HTERT RPE-1 (cell line): ENCODE data around the gene XRCC6.
"Not testable (repeated sequence)": the region's sequence is repeated elsewhere in the genome, so short reads cannot be mapped to it uniquely, and the experiment has no call there.

Experiments used
- in situ Hi-C: fragments of 300-500 bp; cut with MboI; formaldehyde crosslinking; loops from 4 replicates; pipeline ENCODE4 v1.14.3; 2020; ENCODE audit warnings: low sequenced_read_pairs

Gene XRCC6

DNA sequence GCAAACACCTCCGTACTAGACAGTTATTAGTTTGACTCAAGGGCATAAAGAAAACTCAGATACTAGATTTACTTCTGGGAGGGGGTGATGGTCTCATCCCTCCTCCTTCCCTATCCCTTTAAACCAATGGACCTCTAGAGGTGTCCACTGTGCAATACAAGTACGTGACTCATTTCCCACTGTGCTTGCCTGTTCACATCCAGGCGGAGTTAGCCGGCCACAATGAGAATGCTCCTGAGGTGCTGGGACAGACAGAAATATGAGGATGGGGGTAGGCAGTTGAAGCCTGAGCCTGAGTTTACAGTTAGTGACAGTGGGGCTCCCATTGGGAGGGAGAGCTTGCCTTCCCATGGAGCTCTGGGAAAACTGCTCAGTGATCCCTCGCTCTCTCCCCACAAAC lies 23.0 kb upstream of the XRCC6 start:
- in situ Hi-C loops, result no loop called here

GRCh38 chr22:41598891-41599635 lies 22.0 kb upstream of the XRCC6 start:
- in situ Hi-C loops, result no loop called here

DNA sequence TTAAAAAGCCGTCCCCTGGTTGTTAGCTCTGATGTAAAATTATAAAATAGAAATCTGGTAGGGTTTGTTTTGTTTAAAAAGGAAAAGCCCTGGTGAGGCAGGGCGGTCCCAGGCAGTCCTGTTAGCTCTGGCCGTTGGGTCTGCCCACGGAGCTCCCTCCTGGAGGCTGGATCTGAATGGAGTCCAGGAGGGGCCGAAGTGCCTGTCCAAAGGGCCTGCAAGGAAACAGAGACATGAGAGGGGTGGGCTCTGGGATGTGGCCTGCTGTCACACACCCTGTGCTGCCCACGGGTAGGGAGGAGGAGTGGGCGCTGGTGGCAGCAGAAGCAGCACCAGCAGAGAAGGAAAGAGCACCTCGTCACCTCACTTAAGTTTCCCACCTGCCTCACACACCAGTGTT lies 20.1 kb upstream of the XRCC6 start:
- in situ Hi-C loops, result no loop called here

DNA sequence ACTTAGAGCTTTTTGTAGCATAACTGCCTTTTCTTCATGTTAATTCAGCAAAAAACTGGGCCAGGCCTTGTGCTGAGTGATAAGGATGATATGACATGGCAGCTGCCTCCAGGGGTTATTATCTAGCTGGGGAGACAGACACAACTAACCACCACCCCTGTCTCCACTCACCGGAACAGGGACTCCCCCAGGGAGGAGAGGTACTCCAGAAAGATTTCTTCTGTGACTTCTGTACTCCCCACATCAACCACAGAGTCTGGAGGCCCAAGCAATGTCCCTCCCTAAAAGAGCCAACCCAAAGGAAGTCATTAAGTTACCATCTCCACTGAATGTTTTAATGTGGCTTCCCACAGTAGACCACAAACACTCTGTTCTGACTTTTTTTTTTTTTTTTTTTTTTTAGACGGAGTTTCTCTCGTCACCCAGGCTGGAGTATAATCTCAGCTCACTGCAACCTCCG lies 17.2 kb upstream of the XRCC6 start:
- in situ Hi-C loops, result no loop called here

DNA sequence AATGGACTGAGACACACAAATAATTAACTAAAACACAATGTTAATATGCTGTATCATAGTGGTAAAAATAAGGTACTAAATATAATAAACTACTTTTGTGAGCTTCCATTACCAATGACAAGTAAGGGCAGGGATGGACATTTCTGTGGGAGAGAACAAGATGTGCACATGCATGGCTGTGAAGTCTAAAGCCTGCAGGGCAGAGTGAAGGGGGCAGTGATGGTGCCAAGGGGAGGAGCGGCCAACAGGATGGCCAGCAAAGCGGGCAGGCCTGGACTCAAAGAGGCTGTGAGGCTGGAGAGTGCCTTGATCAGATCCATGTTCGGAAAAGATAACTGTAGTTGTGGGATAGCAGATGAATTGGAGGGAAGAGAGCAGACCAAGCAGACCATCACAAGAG lies 12.7 kb upstream of the XRCC6 start:
- in situ Hi-C loops, result no loop called here

DNA sequence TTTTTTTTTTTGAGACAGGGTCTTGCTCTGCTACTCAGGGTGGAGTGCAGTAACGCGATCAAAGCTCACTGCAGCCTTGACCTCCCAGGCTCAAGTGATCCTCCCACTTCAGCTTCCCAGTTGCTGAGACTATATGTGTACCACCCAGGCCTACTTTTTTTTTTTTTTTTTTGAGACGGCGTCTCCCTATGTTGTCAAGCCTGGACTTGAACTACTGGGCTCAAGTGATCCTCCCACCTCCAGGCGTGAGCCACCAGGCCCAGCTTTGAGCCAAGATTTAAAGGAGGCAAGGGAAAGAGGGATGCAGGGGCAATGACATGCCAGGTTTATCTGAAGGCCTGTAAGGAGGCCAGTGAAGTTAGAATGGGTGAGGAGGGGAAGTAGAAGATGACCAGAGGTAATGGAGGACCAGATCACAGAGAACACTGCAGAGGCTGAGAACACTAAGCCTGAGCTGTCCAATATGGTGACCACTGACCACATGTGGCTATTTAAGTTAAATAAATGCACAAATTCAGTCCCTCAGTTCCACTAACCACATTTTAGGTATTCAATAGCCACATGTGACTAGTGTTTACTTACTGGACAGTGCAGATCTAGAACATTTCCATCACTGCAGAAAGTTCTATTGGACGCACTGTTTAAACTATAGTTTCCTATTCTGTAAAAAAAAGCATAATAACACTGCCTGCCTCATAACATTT lies 8.3 kb upstream of the XRCC6 start:
- in situ Hi-C loops, result no loop called here

DNA sequence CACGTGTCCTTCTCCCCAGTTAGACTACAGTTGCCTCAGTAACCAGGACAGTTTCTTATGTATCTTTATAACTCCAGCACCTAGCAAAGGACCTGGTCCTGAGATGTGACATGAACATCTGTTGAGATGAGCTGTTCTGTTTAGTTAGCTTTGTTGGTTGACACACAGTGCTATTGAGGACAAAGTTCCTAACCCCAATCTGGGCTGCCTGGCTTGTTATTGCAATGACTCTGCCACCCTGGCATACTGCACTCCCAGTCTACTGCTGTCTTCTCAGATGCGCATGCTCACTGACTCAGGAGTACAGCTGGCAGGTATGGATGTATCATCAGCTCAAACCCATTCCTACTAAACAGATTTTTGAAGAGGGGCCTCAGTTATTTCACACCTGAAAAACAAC lies 7.6 kb upstream of the XRCC6 start:
- in situ Hi-C loops, result no loop called here

GRCh38 chr22:41619979-41620588 lies 1.0 kb upstream of the XRCC6 start:
- in situ Hi-C loops, result no loop called here

GRCh38 chr22:41620589-41621098 lies 451 bp upstream of the XRCC6 start, which contains the start of gene DESI1:
Gene DESI1, minus strand, starts transcription at chr22:41621043. Its CDS starts 204 bp downstream, at chr22:41620839.
- in situ Hi-C loops, result no loop called here

DNA sequence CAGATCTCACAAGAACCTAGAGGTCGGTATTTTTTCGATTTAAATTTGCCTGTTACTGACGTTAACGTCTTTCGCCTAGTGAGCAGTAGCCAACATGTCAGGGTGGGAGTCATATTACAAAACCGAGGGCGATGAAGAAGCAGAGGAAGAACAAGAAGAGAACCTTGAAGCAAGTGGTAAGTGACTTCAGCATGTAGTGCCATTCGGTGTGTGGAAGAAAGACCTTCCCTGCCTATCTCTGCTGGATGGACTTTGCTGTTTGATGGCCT lies 750 bp downstream of the XRCC6 start:
- in situ Hi-C loops, result no loop called here

DNA sequence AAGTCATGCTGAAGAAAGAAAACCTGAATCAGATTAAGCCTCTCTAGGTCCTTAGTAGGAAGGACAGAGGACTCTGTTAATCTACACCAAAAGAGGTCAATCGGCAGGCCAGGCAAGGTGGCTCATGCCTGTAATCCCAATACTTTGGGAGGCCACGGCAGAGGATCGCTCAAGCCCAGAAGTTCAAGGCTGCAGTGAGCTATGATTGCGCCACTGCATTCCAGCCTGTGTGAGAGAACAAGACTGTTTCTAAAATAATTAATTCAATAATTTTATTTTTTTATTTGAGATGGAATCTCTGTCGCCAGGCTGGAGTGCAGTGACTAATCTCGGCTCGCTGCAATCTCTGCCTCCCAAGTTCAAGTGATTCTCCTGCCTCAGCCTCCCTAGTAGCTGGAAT lies 4.5 kb downstream of the XRCC6 start:
- in situ Hi-C loops, result no loop called here

GRCh38 chr22:41631115-41631514 lies 10.0 kb downstream of the XRCC6 start:
- in situ Hi-C loops, result not testable (repeated sequence)

GRCh38 chr22:41631615-41632014 lies 10.5 kb downstream of the XRCC6 start:
- in situ Hi-C loops, result not testable (repeated sequence)

- in situ Hi-C loops, result not testable (repeated sequence)
These were observed 13.5 kb downstream of the XRCC6 start for GRCh38 chr22:41634610-41635009.

GRCh38 chr22:41636467-41636866 lies 15.4 kb downstream of the XRCC6 start:
- in situ Hi-C loops, result no loop called here

DNA sequence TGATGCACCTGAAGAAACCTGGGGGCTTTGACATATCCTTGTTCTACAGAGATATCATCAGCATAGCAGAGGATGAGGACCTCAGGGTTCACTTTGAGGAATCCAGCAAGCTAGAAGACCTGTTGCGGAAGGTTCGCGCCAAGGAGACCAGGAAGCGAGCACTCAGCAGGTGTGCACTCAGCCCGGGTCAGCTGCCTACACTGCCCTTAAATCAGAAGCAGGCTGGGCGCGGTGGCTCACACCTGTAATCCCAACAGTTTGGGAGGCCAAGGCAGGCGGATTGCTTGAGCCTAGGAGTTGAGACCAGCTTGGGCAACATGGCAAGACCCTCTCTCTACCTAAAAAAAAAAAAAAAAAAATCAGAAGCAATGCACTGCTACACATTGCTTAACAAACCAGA lies 16.5 kb downstream of the XRCC6 start:
- in situ Hi-C loops, result not testable (repeated sequence)

DNA sequence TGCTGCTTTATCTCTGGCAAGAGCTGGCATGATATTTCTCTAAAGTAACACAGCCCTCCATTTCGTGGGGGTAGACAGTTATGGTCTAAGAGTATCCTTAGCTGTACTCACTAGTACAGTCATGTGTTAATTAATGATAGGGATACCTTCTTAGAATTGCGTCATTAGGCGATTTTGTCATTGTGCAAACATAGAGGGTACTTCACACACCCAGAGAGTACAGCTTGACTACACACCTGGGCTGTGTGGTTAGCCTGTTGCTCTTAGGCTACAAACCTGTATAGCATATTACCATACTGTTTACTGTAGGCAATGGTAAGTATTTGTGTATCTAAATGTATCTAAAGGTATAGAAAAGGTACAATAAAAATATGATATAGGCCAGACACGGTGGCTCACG lies 17.0 kb downstream of the XRCC6 start:
- in situ Hi-C loops, result no loop called here

- in situ Hi-C loops, result no loop called here
These were observed 17.7 kb downstream of the XRCC6 start for GRCh38 chr22:41638748-41639147.

DNA sequence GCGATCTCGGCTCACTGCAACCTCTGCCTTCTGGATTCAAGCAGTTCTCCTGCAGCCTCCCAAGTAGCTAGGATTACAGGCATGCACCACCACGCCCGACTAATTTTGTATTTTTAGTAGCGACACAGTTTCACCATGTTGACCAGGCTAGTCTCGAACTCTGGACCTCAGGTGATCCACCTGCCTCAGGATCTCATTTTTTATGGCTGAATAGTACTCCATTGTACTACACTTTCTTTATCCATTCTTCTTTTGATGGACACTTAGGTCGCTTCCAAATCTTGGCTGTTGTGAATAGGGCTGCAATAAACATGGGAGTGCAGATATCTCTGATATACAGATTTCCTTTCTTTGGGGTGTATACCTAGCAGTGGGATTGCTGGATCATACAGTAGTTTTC lies 20.8 kb downstream of the XRCC6 start:
- in situ Hi-C loops, result no loop called here

DNA sequence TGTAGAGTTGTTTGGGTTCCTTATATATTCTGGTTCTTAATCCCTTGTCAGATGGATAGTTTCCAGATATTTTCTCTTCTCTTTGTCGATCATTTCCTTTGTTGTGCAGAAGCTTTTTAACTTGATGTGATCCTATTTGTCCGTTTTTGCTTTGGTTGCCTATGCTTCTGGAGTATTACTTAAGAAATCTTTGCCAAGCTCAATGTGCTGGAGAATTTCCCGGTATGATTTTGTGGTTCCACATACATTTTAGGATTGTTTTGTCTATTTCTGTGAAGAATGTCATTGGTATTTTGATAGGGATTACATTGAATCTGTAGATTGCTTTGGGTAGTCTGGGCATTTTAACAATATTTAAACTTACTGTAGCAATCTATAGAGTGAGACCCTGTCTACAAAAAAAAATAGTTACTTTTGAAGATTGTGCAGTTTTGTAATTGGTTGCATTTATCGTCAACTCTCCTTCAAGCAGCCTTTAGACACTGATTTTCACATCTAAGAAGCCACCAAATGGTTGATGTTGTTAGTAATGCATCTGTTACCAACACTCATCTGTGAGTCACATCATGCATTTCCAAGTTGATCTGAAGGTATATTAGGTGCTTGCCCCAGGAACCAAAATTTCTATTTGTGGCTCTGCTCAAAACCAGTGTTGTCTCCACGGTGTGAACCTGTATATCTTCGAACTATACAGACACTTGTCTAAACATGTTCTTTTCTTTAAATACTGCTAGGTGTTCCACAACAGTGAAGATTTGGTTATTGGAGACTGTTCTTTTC lies 21.4 kb downstream of the XRCC6 start:
- in situ Hi-C loops, result no loop called here

GRCh38 chr22:41647771-41648170 lies 26.7 kb downstream of the XRCC6 start:
- in situ Hi-C loops, result no loop called here
